ENCODE data around the gene PRDM8. TPM values are rescaled to one million over a fixed set of nuclear protein-coding genes. Genes with fewer than 3 reads are reported as not detected.
A peak's percentile ranks its signal among the peaks of the same experiment; 100 is the strongest.

Gene PRDM8
- total RNA-seq, 1 experiment from 2014 or later, result 0.26 TPM

GRCh38 chr4:80188801-80189458 is 8.4 kb upstream of the PRDM8 start:
- Histone ChIP-seq H3K4me3 (no peak overlapping the region), H3K4me2 (no peak overlapping the region), H3K27me3 (ENCODE audit: insufficient read depth, low read depth) (no peaks in the 10 kb centered on the region), H3K79me2 (ENCODE audit: low read depth) (no peaks in the 10 kb centered on the region), H4K20me1 (ENCODE audit: insufficient read depth) (no peaks in the 10 kb centered on the region), H3K4me1 (replicated peaks; ENCODE audit: insufficient read depth) (no peaks in the 10 kb centered on the region), H3K9me2 (ENCODE audit: insufficient read depth) (no peaks in the 10 kb centered on the region), H2AFZ (no peak overlapping the region), H3K27ac (no peak overlapping the region), H3F3A (ENCODE audit: insufficient read depth, low read depth) (no peaks in the 10 kb centered on the region), H3K36me3 (ENCODE audit: low read depth) (no peaks in the 10 kb centered on the region), H3K9me3 (ENCODE audit: insufficient read depth, low read depth) (no peaks in the 10 kb centered on the region)
- TF ChIP-seq EZH2 (IDR thresholded peaks at IDR 0.05; ENCODE audit: low read depth), result no peak
- TF ChIP-seq, protein P1, sequence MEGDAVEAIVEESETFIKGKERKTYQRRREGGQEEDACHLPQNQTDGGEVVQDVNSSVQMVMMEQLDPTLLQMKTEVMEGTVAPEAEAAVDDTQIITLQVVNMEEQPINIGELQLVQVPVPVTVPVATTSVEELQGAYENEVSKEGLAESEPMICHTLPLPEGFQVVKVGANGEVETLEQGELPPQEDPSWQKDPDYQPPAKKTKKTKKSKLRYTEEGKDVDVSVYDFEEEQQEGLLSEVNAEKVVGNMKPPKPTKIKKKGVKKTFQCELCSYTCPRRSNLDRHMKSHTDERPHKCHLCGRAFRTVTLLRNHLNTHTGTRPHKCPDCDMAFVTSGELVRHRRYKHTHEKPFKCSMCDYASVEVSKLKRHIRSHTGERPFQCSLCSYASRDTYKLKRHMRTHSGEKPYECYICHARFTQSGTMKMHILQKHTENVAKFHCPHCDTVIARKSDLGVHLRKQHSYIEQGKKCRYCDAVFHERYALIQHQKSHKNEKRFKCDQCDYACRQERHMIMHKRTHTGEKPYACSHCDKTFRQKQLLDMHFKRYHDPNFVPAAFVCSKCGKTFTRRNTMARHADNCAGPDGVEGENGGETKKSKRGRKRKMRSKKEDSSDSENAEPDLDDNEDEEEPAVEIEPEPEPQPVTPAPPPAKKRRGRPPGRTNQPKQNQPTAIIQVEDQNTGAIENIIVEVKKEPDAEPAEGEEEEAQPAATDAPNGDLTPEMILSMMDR (conservative IDR thresholded peaks at IDR 0.05), result no peak
- DNase-seq, result no peak
- intact Hi-C loops (cut with micrococcal nuclease; ENCODE audit: unreplicated experiment), result loop anchor here (10.0 kb wide), 2 partner anchors 64 to 114 kb away; partner anchors contain the start of gene ANTXR2
- ChIA-PET POLR2A (ENCODE audit: unreplicated experiment) (no interaction called here), CTCF (no interaction called here)
- no TSS peak for BruUV-seq (replicated peaks)

GRCh38 chr4:80189581-80189955 is 7.7 kb upstream of the PRDM8 start:
- Histone ChIP-seq H3K4me3 (no peak overlapping the region), H3K36me3 (ENCODE audit: low read depth) (no peaks in the 10 kb centered on the region), H3K4me2 (no peak overlapping the region), H3K9me3 (ENCODE audit: insufficient read depth, low read depth) (no peaks in the 10 kb centered on the region), H3K9me2 (ENCODE audit: insufficient read depth) (no peaks in the 10 kb centered on the region), H3F3A (ENCODE audit: insufficient read depth, low read depth) (no peaks in the 10 kb centered on the region), H3K27me3 (ENCODE audit: insufficient read depth, low read depth) (no peaks in the 10 kb centered on the region), H2AFZ (no peak overlapping the region), H4K20me1 (ENCODE audit: insufficient read depth) (no peaks in the 10 kb centered on the region), H3K27ac (no peak overlapping the region), H3K79me2 (ENCODE audit: low read depth) (no peaks in the 10 kb centered on the region), H3K4me1 (replicated peaks; ENCODE audit: insufficient read depth) (no peaks in the 10 kb centered on the region)
- ChIA-PET POLR2A (ENCODE audit: unreplicated experiment) (no interaction called here), CTCF (no interaction called here)
- no peak for DNase-seq
- no peak for TF ChIP-seq EZH2 (IDR thresholded peaks at IDR 0.05; ENCODE audit: low read depth)
- TF ChIP-seq, protein P1 (conservative IDR thresholded peaks at IDR 0.05), result no peak
- BruUV-seq (replicated peaks), result no TSS peak
- intact Hi-C loops (cut with micrococcal nuclease; ENCODE audit: unreplicated experiment), result loop anchor here (10.0 kb wide), 2 partner anchors 65 to 115 kb away; partner anchors contain the start of gene ANTXR2

DNA sequence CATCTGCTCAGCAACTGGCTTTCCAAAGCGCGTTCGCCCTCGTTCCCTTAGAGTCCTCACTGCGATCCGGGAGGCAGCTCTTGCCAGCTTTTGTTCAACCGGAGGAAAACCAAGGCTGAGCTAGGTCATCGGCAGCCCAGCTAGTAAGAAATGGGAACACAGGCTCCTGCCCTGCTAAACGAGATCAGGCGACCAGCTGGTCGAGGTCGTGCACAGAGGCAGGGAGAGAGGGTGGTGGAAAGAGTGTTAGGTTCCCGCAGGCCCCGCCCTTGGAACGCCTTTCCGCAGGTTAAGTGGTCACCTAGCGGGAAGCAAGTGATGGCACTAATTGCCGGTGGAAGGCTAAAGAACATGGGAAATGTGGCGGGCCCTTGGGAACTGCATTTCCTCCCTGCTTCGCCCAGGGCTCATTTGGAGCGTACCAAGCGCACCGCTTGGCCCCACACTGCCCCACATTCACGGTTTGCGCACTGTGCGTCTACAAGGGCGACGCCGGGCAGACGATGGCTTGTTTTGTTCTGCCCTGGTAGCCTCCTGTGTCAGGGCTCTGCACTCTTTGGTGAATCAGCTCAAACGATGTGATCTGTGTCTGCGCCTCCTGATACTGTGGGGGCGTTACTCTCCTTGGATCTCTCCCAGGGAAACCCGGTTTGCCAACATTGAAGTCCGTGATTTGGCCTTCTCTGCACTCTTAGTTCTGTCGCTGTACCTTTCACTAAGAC is 7.2 kb upstream of the PRDM8 start:
- Histone ChIP-seq H3K4me1 (replicated peaks; ENCODE audit: insufficient read depth) (no peaks in the 10 kb centered on the region), H3K27me3 (ENCODE audit: insufficient read depth, low read depth) (no peaks in the 10 kb centered on the region), H2AFZ (0 out of 2 replicates have a peak overlapping the region, but pooled peaks have one; percentile 43), H3K9me2 (ENCODE audit: insufficient read depth) (no peaks in the 10 kb centered on the region), H3K4me3 (no peak overlapping the region), H3K4me2 (no peak overlapping the region), H3K27ac (no peak overlapping the region), H3K36me3 (ENCODE audit: low read depth) (no peaks in the 10 kb centered on the region), H4K20me1 (ENCODE audit: insufficient read depth) (no peaks in the 10 kb centered on the region), H3F3A (ENCODE audit: insufficient read depth, low read depth) (no peaks in the 10 kb centered on the region), H3K79me2 (ENCODE audit: low read depth) (no peaks in the 10 kb centered on the region), H3K9me3 (ENCODE audit: insufficient read depth, low read depth) (no peaks in the 10 kb centered on the region)
- ChIA-PET POLR2A (ENCODE audit: unreplicated experiment) (no interaction called here), CTCF (no interaction called here)
- BruUV-seq (replicated peaks), result no TSS peak
- no peak for TF ChIP-seq EZH2 (IDR thresholded peaks at IDR 0.05; ENCODE audit: low read depth)
- TF ChIP-seq, protein P1 (conservative IDR thresholded peaks at IDR 0.05), result no peak
- no peak for DNase-seq
- intact Hi-C loops (cut with micrococcal nuclease; ENCODE audit: unreplicated experiment), result loop anchor here (10.0 kb wide), 2 partner anchors 65 to 115 kb away; partner anchors contain the start of gene ANTXR2
